MM.1S (cell line): ENCODE measurements around the gene C2CD4C.

Experiments
- EZH2phosphoT487 ChIP-seq: fragments of 300-600 bp; sonication (generic); IDR thresholded peaks from 2 replicates; pipeline ENCODE4 v1.6.1; 2018; ENCODE audit warnings: antibody characterized with exemption, low read length
- TF ChIP-seq, protein P1 (sequence below): fragments of 300-600 bp; sonication (generic); IDR thresholded peaks from 2 replicates; pipeline ENCODE4 v1.5.1; 2016; ENCODE audit warnings: antibody characterized with exemption, low read length, mixed read lengths

DNA sequence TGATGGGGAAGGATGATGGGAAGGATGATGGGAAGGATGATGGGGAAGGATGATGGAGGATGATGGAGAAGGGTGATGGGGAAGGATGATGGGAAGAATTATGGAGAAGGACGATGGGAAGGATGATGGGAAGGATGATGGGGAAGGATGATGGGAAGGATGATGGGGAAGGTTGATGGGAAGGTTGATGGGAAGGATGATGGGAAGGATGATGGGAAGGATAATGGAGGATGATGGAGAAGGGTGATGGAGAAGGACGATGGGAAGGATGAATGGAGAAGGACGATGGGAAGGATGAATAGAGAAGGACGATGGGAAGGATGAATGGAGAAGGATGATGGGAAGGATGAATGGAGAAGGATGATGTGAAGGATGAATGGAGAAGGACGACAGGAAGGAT, 13.5 kb downstream of the C2CD4C start:
- TF ChIP-seq EZH2phosphoT487: no peak
- TF ChIP-seq, protein P1, sequence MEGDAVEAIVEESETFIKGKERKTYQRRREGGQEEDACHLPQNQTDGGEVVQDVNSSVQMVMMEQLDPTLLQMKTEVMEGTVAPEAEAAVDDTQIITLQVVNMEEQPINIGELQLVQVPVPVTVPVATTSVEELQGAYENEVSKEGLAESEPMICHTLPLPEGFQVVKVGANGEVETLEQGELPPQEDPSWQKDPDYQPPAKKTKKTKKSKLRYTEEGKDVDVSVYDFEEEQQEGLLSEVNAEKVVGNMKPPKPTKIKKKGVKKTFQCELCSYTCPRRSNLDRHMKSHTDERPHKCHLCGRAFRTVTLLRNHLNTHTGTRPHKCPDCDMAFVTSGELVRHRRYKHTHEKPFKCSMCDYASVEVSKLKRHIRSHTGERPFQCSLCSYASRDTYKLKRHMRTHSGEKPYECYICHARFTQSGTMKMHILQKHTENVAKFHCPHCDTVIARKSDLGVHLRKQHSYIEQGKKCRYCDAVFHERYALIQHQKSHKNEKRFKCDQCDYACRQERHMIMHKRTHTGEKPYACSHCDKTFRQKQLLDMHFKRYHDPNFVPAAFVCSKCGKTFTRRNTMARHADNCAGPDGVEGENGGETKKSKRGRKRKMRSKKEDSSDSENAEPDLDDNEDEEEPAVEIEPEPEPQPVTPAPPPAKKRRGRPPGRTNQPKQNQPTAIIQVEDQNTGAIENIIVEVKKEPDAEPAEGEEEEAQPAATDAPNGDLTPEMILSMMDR: no peak
